A172 (cell line): ENCODE data around the gene HSF2BP. TPM values are rescaled to one million over a fixed set of nuclear protein-coding genes. Genes with fewer than 3 reads are reported as not detected.
"Not testable (repeated sequence)": the region's sequence is repeated elsewhere in the genome, so short reads cannot be mapped to it uniquely, and the experiment has no call there.

Source experiments
- DNase-seq: peaks from one replicate; pipeline ENCODE4 v3.0.0-alpha.2; 2015; ENCODE audit warnings: low spot score
- total RNA-seq: library from RNA; depleted of rRNA; stranded (reverse); fragments of >200 nt; shearing (Covaris generic); gene quantifications from 2 replicates; pipeline ENCODE4 v1.2.3, GENCODE V29; 2014

Gene HSF2BP
- total RNA-seq, 1 experiment from 2014 or later: 8.8 TPM

- no peak for DNase-seq
These were observed 61.6 kb downstream of the HSF2BP start for GRCh38 chr21:43597540-43598250.

DNA sequence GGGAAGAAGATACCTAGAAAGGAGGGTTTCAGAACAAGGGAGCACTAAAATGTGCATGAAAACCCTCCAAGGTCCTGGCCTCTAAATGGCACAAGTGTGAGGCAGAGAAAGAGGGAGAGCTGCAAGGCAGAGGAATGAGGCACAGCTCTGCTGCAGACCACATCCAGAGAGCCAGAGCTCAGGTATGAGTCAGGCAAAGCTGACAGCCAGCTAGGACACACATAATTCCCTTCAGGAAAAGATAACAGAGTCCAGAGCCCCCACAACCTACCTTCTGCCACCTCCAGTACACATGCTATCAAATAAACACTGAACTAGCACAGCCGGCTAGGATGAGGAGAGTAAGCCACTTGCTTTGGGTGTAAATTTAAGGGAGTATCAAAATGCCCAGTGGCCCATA lies 62.2 kb downstream of the HSF2BP start:
- peak; percentile 95 for DNase-seq

DNA sequence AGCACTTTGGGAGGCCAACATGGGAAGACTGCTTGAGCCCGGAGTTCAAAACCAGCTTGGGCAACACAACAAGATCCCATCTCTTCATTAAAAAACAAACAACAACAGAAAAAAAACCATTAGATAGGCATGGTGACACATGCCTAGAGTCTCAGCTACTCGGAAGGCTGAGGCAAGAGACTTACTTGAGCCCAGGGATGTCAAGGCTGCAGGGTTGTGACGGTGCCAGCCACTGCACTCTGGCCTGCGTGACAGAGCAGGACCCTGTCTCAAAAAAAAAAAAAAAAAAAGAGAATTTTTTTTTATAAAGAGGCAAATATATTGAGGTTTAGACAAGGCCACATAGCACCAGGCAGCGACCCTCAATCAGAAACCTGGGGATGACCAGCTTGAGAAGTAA lies 62.7 kb downstream of the HSF2BP start:
- DNase-seq: no peak

GRCh38 chr21:43595769-43596168 lies 63.5 kb downstream of the HSF2BP start:
- not testable (repeated sequence) for DNase-seq

- no peak for DNase-seq
These were observed 66.2 kb downstream of the HSF2BP start for GRCh38 chr21:43593078-43593477.

GRCh38 chr21:43591571-43591970 lies 67.7 kb downstream of the HSF2BP start:
- DNase-seq: peak; percentile 65

DNA sequence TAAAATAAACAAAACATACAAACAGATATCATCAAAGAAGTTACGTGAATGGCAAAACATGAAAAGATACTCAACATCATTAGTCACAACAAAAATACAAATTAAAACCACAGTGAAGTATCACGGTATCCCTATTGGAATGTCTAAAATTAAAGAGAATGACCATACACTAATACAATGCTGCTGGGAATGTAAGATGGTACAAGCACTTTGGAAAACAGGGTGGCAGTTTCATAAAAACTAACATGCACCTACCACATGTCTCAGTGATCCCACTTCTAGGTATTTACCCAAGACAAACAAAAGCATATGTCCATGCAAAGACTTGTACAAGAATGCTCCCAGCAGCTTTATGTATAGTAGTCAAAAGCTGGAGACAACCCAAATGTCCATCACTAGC lies 69.1 kb downstream of the HSF2BP start:
- DNase-seq: peak; percentile 58

- no peak for DNase-seq
These were observed 70.3 kb downstream of the HSF2BP start for GRCh38 chr21:43588957-43589356.

DNA sequence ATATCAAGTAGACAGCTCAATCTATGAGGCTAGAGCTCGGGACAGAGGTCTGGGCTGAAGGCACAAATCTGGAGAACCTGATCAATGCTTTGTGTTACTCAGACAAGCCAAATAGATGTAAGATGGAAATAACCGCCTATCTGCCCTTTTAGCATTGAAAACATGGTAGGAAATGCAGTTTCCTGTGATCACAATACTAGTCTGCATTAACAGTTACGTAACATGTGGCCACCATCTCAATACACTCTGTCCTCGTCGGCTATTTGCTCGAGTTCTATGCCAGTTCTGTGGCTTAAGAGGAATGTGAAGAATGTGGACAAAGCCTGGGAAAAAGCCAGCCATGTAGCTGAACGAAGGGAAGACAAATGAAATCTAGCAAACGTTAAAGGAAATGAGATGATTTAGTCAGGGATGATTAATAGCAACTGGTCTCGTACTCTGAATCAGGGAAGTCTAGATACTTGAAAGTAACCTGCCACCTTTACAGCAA lies 73.3 kb downstream of the HSF2BP start:
- DNase-seq: peak; percentile 100

DNA sequence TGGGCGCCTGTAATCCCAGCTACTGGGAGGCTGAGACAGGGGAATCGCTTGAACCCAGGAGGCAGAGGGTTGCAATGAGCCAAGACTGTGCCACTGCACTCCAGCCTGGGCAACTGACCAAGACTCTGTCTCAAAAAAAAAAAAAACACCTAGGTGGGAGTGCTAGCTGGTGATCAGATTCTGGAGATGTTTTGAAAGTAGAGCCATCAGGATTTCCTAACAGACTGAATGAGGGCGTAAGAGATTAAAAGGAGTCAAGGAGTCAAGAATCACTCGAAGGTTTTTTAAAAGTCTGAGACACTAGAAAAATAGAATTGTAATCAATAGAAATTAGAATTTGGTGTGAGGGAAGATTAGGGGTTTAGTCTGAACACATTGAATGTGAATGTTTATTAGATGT lies 73.8 kb downstream of the HSF2BP start:
- peak; percentile 57 for DNase-seq

DNA sequence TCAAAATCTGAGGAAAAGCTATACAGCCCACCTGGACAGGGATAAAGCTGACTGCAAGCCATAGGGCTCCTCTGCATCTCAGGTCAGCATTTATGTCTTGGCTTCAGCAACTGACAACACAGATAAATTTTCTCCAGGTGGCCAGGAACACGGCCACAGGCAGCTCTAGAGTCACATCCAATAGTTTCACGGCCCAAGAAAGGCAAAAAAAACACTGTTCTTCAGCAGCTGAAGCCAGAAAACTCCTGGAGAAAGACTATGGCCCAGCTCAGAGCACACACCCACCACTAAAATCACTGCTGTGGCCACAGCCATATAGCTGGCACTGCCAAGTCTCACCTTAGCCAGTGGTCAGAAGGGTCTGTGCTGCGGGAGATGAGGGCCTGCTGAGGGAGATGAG lies 77.8 kb downstream of the HSF2BP start:
- DNase-seq: no peak

GRCh38 chr21:43578677-43579303 lies 80.5 kb downstream of the HSF2BP start:
- DNase-seq: peak; percentile 48

GRCh38 chr21:43575473-43575844 lies 83.8 kb downstream of the HSF2BP start:
- no peak for DNase-seq

- no peak for DNase-seq
These were observed 84.4 kb downstream of the HSF2BP start for GRCh38 chr21:43574741-43575472.

- DNase-seq: no peak
These were observed 85.4 kb downstream of the HSF2BP start for GRCh38 chr21:43573921-43574320.

- no peak for DNase-seq
These were observed 86.8 kb downstream of the HSF2BP start for GRCh38 chr21:43572446-43572845.

GRCh38 chr21:43571976-43572375 lies 87.3 kb downstream of the HSF2BP start:
- DNase-seq: no peak

DNA sequence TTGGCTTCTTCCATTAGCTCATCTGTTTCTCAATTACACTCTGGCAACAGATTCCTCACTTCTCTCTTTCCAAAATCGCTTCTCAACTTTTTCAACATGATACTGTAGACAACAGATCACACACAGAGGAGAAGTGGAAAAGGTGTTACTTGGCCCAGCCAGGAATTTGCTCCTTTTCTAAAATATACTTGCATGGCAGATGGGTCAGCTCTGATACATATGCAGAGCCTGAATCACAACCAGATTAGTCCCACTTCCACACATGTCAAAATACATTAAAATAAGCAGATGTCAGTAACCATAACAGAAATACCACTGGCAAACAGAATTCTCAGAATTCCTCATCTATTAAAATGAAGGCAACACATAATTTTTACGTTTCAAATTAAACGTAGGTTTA lies 89.1 kb downstream of the HSF2BP start:
- not testable (repeated sequence) for DNase-seq

DNA sequence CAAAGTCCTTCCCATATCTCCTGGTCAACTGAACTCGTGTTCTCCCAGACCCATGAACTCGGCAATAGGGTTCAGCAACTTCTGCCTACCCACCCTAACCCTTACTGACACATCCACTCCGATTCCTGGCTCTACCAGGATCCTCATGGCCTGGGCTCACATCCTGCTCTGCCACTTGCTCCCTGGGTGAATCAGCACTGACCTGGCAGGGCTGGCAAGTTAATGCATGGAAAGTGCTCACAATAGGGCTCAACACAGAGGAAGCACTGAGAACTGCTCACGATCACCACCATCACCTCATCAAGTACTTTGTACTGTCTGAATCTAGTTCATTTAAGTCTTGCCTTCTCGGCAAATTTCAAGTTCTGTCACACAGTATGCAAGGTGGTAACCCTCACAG lies 96.8 kb downstream of the HSF2BP start:
- DNase-seq: not testable (repeated sequence)

GRCh38 chr21:43540561-43540960 lies 118.7 kb downstream of the HSF2BP start:
- DNase-seq: not testable (repeated sequence)

DNA sequence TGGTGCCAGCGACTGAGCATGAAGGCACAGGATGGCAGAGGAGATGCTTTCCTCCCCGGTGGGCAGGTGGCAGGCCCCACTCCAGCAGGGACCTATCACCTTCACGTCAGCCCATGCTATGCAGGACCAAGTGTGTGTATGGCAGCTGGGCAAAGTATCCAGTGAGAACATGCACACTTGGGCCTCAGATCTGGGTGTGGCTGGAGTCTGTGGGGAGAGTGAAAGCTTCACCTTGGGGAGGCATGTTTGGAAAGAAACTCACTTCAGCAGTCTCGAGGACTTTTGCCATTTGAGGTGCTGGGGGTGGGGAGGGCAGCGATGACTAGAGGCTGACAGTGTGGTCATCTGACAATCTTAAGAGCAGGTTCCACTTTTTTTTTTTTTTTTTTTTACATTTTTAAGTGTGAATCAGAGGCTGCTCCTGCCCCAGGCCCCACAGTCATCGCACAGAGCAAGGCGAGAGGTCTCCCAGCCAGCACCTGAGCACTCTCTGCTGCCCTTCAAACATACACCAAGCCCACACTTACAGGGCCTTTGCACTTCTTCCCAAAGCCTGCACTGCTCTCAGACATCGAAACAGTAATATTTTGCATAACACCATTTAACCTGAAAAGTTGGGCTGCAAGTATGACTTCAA lies 136.7 kb downstream of the HSF2BP start:
- DNase-seq: not testable (repeated sequence)

GRCh38 chr21:43517701-43518100 lies 141.6 kb downstream of the HSF2BP start:
- not testable (repeated sequence) for DNase-seq
